Right atrium auricular region (tissue), 2 donors: ENCODE results near the gene PPP3CA. TPM values are rescaled to one million over a fixed set of nuclear protein-coding genes. Genes with fewer than 3 reads are reported as not detected.
"Not testable (repeated sequence)": the region's sequence is repeated elsewhere in the genome, so short reads cannot be mapped to it uniquely, and the experiment has no call there.

Experiments used
- DNase-seq: peaks from one replicate; pipeline ENCODE4 v3.0.0-alpha.2; 2019; ENCODE audit warnings: low spot score
- H3K27ac ChIP-seq, 2 donors: fragments of 200-600 bp; sonication (generic); 1 replicate in 1 of 2; 2 replicates in 1 of 2; pipeline ENCODE4 v1.5.1; 2016 to 2019
- H3K27me3 ChIP-seq, 2 donors: fragments of 200-600 bp; sonication (generic); one replicate each; pipeline versions ENCODE4 v1.5.1 to v1.6.0; 2017 to 2019
- H3K36me3 ChIP-seq: fragments of 200-600 bp; sonication (generic); one replicate; pipeline ENCODE4 v1.5.1; 2016
- H3K4me1 ChIP-seq, 2 donors: fragments of 200-600 bp; sonication (generic); one replicate each; pipeline versions ENCODE4 v1.5.1 to v1.6.0; 2017 to 2019
- H3K4me3 ChIP-seq, 2 donors: fragments of 200-600 bp; sonication (generic); 1 replicate in 1 of 2; 2 replicates in 1 of 2; pipeline ENCODE4 v1.5.1; 2017 to 2019; ENCODE audit warnings: mild to moderate bottlenecking in 1 of 2, moderate library complexity in 1 of 2
- H3K9me3 ChIP-seq, 2 donors: fragments of 200-600 bp; sonication (generic); one replicate each; pipeline ENCODE4 v1.5.1; 2019
- CTCF ChIP-seq, 2 donors: fragments of 200-600 bp; sonication (generic); IDR thresholded peaks; one replicate each; pipeline ENCODE4 v1.5.1; 2019; ENCODE audit warnings: antibody characterized with exemption in 2 of 2
- total RNA-seq, 2 donors: library from RNA; depleted of rRNA; stranded (reverse); fragments of >200 nt; gene quantifications; one replicate each; pipeline ENCODE4 v1.1.0, GENCODE V29; 2016

PPP3CA gene
- total RNA-seq, 2 donors from 2014 or later, result 11.2 to 15.7 TPM

- DNase-seq, result no peak
- H3K27ac ChIP-seq, result no peak overlapping the region
- no peaks in the 10 kb centered on the region for H3K36me3 ChIP-seq
- TF ChIP-seq CTCF (IDR thresholded peaks at IDR 0.05), result no peak
- no peaks in the 10 kb centered on the region for H3K9me3 ChIP-seq
- H3K4me1 ChIP-seq, result peaks cover 0 to 20% of the 10 kb centered on the region in 2 donors
- no peak overlapping the region for H3K4me3 ChIP-seq
- H3K27me3 ChIP-seq, result no peaks in the 10 kb centered on the region
Observed at GRCh38 chr4:101103381-101104142, 243.8 kb downstream of the PPP3CA start.

DNA sequence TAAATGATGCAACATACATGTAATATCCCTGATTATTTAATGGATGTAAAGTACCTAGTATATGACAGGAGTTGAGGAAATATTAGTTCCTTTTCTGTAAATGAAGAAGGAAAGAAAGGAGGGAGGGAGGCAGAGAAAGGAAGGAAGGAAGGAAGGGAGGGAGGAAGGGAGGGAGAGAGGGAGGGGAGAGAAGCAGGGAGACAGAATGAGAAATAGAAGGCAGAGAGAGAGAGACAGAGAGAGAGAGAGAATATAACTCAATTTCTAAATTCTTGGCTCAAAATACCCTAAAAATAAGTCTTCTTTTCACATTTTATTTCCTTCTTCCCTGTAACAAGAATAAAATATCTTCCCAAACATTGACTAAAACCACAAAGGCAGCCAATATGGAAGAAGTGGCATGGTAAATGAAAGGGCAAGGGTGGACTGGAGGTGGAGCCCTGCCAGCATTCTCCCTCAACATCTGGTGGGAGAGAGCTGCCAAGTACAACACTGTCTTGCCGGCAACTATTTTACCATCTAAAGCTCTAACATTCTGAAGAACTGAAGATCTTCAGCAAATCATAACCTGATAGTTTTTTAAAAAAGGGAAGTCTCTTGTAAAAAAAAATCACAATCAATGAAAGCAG is 245.1 kb downstream of the PPP3CA start:
- Histone ChIP-seq H3K4me1 (peaks cover 0 to 20% of the 10 kb centered on the region in 2 donors), H3K4me3 (no peak overlapping the region), H3K9me3 (no peaks in the 10 kb centered on the region), H3K36me3 (no peaks in the 10 kb centered on the region), H3K27ac (no peak overlapping the region), H3K27me3 (no peaks in the 10 kb centered on the region)
- DNase-seq, result no peak
- TF ChIP-seq CTCF (IDR thresholded peaks at IDR 0.05), result no peak

DNA sequence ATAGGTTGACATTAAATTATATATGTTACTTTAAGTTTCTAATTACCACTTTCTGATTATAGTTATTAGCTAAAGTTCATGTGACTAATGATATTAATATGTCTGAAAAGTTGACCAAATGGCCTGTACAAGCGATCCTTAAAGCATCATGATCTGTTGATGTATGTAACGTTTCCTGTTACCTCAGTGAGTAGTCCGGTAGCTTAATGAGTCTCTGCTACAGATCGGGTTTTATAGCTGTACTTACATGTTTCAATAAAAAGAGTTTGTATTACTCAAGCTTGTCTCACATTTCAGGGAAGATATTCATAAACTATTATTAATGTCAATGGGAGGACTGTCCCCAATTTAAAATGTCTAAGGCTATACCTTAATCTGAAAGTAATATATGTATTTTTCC is 246.3 kb downstream of the PPP3CA start:
- TF ChIP-seq CTCF (IDR thresholded peaks at IDR 0.05), result no peak
- Histone ChIP-seq H3K4me1 (peaks cover 0 to 20% of the 10 kb centered on the region in 2 donors), H3K27me3 (no peaks in the 10 kb centered on the region), H3K27ac (no peak overlapping the region), H3K4me3 (no peak overlapping the region), H3K9me3 (no peaks in the 10 kb centered on the region), H3K36me3 (no peaks in the 10 kb centered on the region)
- no peak for DNase-seq

- Histone ChIP-seq H3K27ac (no peak overlapping the region), H3K27me3 (no peaks in the 10 kb centered on the region), H3K4me1 (peaks cover 0 to 17% of the 10 kb centered on the region in 2 donors), H3K4me3 (no peak overlapping the region), H3K9me3 (no peaks in the 10 kb centered on the region), H3K36me3 (no peaks in the 10 kb centered on the region)
- DNase-seq, result no peak
- TF ChIP-seq CTCF (IDR thresholded peaks at IDR 0.05), result no peak
Observed at GRCh38 chr4:101098666-101099400, 248.5 kb downstream of the PPP3CA start.

DNA sequence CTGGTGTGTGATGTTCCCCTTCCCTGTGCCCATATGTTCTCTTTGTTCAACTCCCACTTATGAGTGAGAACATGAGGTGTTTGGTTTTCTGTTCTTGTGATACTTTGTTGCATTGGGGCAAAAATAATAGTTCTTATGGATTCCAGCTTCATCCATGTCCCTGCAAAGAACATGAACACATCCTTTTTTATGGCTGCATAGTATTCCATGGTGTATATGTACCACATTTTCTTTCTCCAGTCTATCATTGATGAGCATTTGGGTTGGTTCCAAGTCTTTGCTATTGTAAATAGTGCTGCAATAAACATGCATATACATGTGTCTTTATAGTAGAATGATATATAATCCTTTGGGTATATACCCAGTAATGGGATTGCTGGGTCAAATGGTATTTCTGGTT is 254.7 kb downstream of the PPP3CA start:
- not testable (repeated sequence) for H3K4me3 ChIP-seq, DNase-seq, H3K27me3 ChIP-seq, H3K9me3 ChIP-seq, H3K4me1 ChIP-seq, H3K36me3 ChIP-seq, H3K27ac ChIP-seq

DNA sequence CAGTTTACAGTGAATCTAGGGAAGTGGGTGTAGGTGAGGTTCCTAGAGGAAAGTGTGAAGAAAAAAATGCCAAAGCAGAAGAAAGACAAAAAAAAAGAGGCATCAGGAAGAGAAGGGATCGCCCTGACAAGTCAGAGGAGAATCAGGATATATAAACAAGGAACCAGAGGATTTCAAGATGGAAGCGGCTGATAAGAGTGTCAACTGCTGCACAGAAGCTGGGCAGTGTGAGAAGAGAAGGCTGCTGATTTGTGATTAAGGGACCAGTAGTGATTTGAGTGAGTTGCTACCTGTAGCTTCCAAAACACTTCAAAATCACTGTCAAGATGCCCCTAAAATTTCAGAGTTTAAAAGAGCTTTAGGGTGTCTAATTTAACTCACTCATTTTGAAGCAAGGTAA is 258.2 kb downstream of the PPP3CA start:
- TF ChIP-seq CTCF (IDR thresholded peaks at IDR 0.05), result no peak
- DNase-seq, result no peak
- Histone ChIP-seq H3K27me3 (no peaks in the 10 kb centered on the region), H3K9me3 (no peaks in the 10 kb centered on the region), H3K27ac (no peak overlapping the region), H3K4me1 (no peaks in the 10 kb centered on the region), H3K36me3 (no peaks in the 10 kb centered on the region), H3K4me3 (no peak overlapping the region)
